ENCODE measurements around the gene RNF223. TPM values are rescaled to one million over a fixed set of nuclear protein-coding genes. Genes with fewer than 3 reads are reported as not detected.

Gene RNF223
- total RNA-seq, 1 experiment from 2014 or later, result not detected

GRCh38 chr1:1049318-1050165 lies 24.6 kb downstream of the RNF223 start:
- H3K9me2 ChIP-seq (replicated peaks; ENCODE audit: insufficient read depth, low read length), result no peaks in the 10 kb centered on the region

GRCh38 chr1:1048765-1049164 lies 25.3 kb downstream of the RNF223 start:
- DNase-seq, result no peak
- Histone ChIP-seq H2AFZ (ENCODE audit: low read length) (no peak overlapping the region), H3K4me3 (ENCODE audit: low read length) (no peak overlapping the region), H3K9me3 (ENCODE audit: low read length) (no peaks in the 10 kb centered on the region), H3K9me2 (replicated peaks; ENCODE audit: insufficient read depth, low read length) (no peaks in the 10 kb centered on the region), H3K36me3 (ENCODE audit: insufficient read depth, low read length) (no peaks in the 10 kb centered on the region), H3K4me2 (ENCODE audit: low read depth, low read length, poor library complexity, severe bottlenecking) (no peak overlapping the region), H3K4me1 (ENCODE audit: low read length) (no peaks in the 10 kb centered on the region), H3K79me2 (ENCODE audit: low read length) (no peaks in the 10 kb centered on the region), H4K20me1 (ENCODE audit: insufficient read depth, low read depth, low read length) (no peaks in the 10 kb centered on the region), H3K27me3 (ENCODE audit: low read length) (no peaks in the 10 kb centered on the region), H3K27ac (ENCODE audit: low read length) (no peak overlapping the region), H3K9ac (ENCODE audit: low read length) (no peak overlapping the region)

More at GRCh38 chr1:1049318-1050165, 24.6 kb downstream of the RNF223 start:
- H3K27me3 ChIP-seq (ENCODE audit: low read length), result no peaks in the 10 kb centered on the region
- H3K4me3 ChIP-seq (ENCODE audit: low read length), result no peak overlapping the region
- H3K36me3 ChIP-seq (ENCODE audit: insufficient read depth, low read length), result no peaks in the 10 kb centered on the region
- DNase-seq, result peak; percentile 57
- no peaks in the 10 kb centered on the region for H3K4me1 ChIP-seq (ENCODE audit: low read length)
- no peaks in the 10 kb centered on the region for H3K9me3 ChIP-seq (ENCODE audit: low read length)
- H3K9ac ChIP-seq (ENCODE audit: low read length), result no peak overlapping the region
- H3K4me2 ChIP-seq (ENCODE audit: low read depth, low read length, poor library complexity, severe bottlenecking), result no peak overlapping the region
- no peaks in the 10 kb centered on the region for H4K20me1 ChIP-seq (ENCODE audit: insufficient read depth, low read depth, low read length)
- H2AFZ ChIP-seq (ENCODE audit: low read length), result no peak overlapping the region
- H3K79me2 ChIP-seq (ENCODE audit: low read length), result no peaks in the 10 kb centered on the region
- H3K27ac ChIP-seq (ENCODE audit: low read length), result no peak overlapping the region

GRCh38 chr1:1047963-1048362 lies 26.1 kb downstream of the RNF223 start:
- no peak overlapping the region for H3K9ac ChIP-seq (ENCODE audit: low read length)
- no peaks in the 10 kb centered on the region for H3K79me2 ChIP-seq (ENCODE audit: low read length)
- H2AFZ ChIP-seq (ENCODE audit: low read length), result no peak overlapping the region
- DNase-seq, result no peak
- no peaks in the 10 kb centered on the region for H3K27me3 ChIP-seq (ENCODE audit: low read length)
- H3K4me2 ChIP-seq (ENCODE audit: low read depth, low read length, poor library complexity, severe bottlenecking), result no peak overlapping the region
- no peaks in the 10 kb centered on the region for H3K36me3 ChIP-seq (ENCODE audit: insufficient read depth, low read length)
- H3K27ac ChIP-seq (ENCODE audit: low read length), result no peak overlapping the region
- no peaks in the 10 kb centered on the region for H3K9me2 ChIP-seq (replicated peaks; ENCODE audit: insufficient read depth, low read length)
- no peaks in the 10 kb centered on the region for H3K9me3 ChIP-seq (ENCODE audit: low read length)
- H3K4me1 ChIP-seq (ENCODE audit: low read length), result no peaks in the 10 kb centered on the region
- no peaks in the 10 kb centered on the region for H4K20me1 ChIP-seq (ENCODE audit: insufficient read depth, low read depth, low read length)
- no peak overlapping the region for H3K4me3 ChIP-seq (ENCODE audit: low read length)

- Histone ChIP-seq H3K27ac (ENCODE audit: low read length) (no peak overlapping the region), H3K27me3 (ENCODE audit: low read length) (no peaks in the 10 kb centered on the region), H3K79me2 (ENCODE audit: low read length) (no peaks in the 10 kb centered on the region), H3K36me3 (ENCODE audit: insufficient read depth, low read length) (no peaks in the 10 kb centered on the region), H3K4me2 (ENCODE audit: low read depth, low read length, poor library complexity, severe bottlenecking) (no peak overlapping the region), H2AFZ (ENCODE audit: low read length) (no peak overlapping the region), H4K20me1 (ENCODE audit: insufficient read depth, low read depth, low read length) (no peaks in the 10 kb centered on the region), H3K9ac (ENCODE audit: low read length) (no peak overlapping the region), H3K9me2 (replicated peaks; ENCODE audit: insufficient read depth, low read length) (no peaks in the 10 kb centered on the region), H3K4me1 (ENCODE audit: low read length) (no peaks in the 10 kb centered on the region), H3K4me3 (ENCODE audit: low read length) (no peak overlapping the region), H3K9me3 (ENCODE audit: low read length) (no peaks in the 10 kb centered on the region)
- no peak for DNase-seq
These were observed 26.7 kb downstream of the RNF223 start for GRCh38 chr1:1047407-1047806.

- Histone ChIP-seq H3K4me3 (ENCODE audit: low read length) (no peak overlapping the region), H3K27ac (ENCODE audit: low read length) (no peak overlapping the region), H3K36me3 (ENCODE audit: insufficient read depth, low read length) (no peaks in the 10 kb centered on the region), H3K9ac (ENCODE audit: low read length) (no peak overlapping the region), H3K79me2 (ENCODE audit: low read length) (no peaks in the 10 kb centered on the region), H3K27me3 (ENCODE audit: low read length) (no peaks in the 10 kb centered on the region), H3K9me3 (ENCODE audit: low read length) (no peaks in the 10 kb centered on the region), H3K4me2 (ENCODE audit: low read depth, low read length, poor library complexity, severe bottlenecking) (no peak overlapping the region), H2AFZ (ENCODE audit: low read length) (no peak overlapping the region), H3K9me2 (replicated peaks; ENCODE audit: insufficient read depth, low read length) (no peaks in the 10 kb centered on the region), H4K20me1 (ENCODE audit: insufficient read depth, low read depth, low read length) (no peaks in the 10 kb centered on the region), H3K4me1 (ENCODE audit: low read length) (no peaks in the 10 kb centered on the region)
- DNase-seq, result no peak
These were observed 27.3 kb downstream of the RNF223 start for GRCh38 chr1:1046767-1047166.

- Histone ChIP-seq H3K4me1 (ENCODE audit: low read length) (no peaks in the 10 kb centered on the region), H2AFZ (ENCODE audit: low read length) (no peak overlapping the region), H3K9me2 (replicated peaks; ENCODE audit: insufficient read depth, low read length) (no peaks in the 10 kb centered on the region)
These were observed 27.9 kb downstream of the RNF223 start for GRCh38 chr1:1046243-1046642.

GRCh38 chr1:1045129-1045528 lies 29.0 kb downstream of the RNF223 start:
- H3K4me2 ChIP-seq (ENCODE audit: low read depth, low read length, poor library complexity, severe bottlenecking), result no peak overlapping the region
- H2AFZ ChIP-seq (ENCODE audit: low read length), result no peak overlapping the region
- no peak overlapping the region for H3K4me3 ChIP-seq (ENCODE audit: low read length)
- H3K36me3 ChIP-seq (ENCODE audit: insufficient read depth, low read length), result no peaks in the 10 kb centered on the region
- no peak for DNase-seq
- no peak overlapping the region for H3K9ac ChIP-seq (ENCODE audit: low read length)
- 0 out of 2 replicates have a peak, but pooled peaks cover 4% of the 10 kb centered on the region for H4K20me1 ChIP-seq (ENCODE audit: insufficient read depth, low read depth, low read length)
- peaks cover 5% of the 10 kb centered on the region for H3K4me1 ChIP-seq (ENCODE audit: low read length)
- H3K79me2 ChIP-seq (ENCODE audit: low read length), result no peaks in the 10 kb centered on the region
- H3K27me3 ChIP-seq (ENCODE audit: low read length), result no peaks in the 10 kb centered on the region
- no peaks in the 10 kb centered on the region for H3K9me2 ChIP-seq (replicated peaks; ENCODE audit: insufficient read depth, low read length)
- no peak overlapping the region for H3K27ac ChIP-seq (ENCODE audit: low read length)
- no peaks in the 10 kb centered on the region for H3K9me3 ChIP-seq (ENCODE audit: low read length)

More at GRCh38 chr1:1046243-1046642, 27.9 kb downstream of the RNF223 start:
- no peak overlapping the region for H3K9ac ChIP-seq (ENCODE audit: low read length)
- H3K27ac ChIP-seq (ENCODE audit: low read length), result no peak overlapping the region
- no peaks in the 10 kb centered on the region for H3K27me3 ChIP-seq (ENCODE audit: low read length)
- no peak for DNase-seq
- H4K20me1 ChIP-seq (ENCODE audit: insufficient read depth, low read depth, low read length), result no peaks in the 10 kb centered on the region
- no peaks in the 10 kb centered on the region for H3K36me3 ChIP-seq (ENCODE audit: insufficient read depth, low read length)
- no peak overlapping the region for H3K4me3 ChIP-seq (ENCODE audit: low read length)
- H3K4me2 ChIP-seq (ENCODE audit: low read depth, low read length, poor library complexity, severe bottlenecking), result no peak overlapping the region
- H3K79me2 ChIP-seq (ENCODE audit: low read length), result no peaks in the 10 kb centered on the region
- H3K9me3 ChIP-seq (ENCODE audit: low read length), result no peaks in the 10 kb centered on the region

- no peak for DNase-seq
- H4K20me1 ChIP-seq (ENCODE audit: insufficient read depth, low read depth, low read length), result 0 out of 2 replicates have a peak, but pooled peaks cover 8% of the 10 kb centered on the region
- no peak overlapping the region for H3K4me3 ChIP-seq (ENCODE audit: low read length)
- H3K4me1 ChIP-seq (ENCODE audit: low read length), result peaks cover 5% of the 10 kb centered on the region
- H3K9ac ChIP-seq (ENCODE audit: low read length), result no peak overlapping the region
- no peaks in the 10 kb centered on the region for H3K9me2 ChIP-seq (replicated peaks; ENCODE audit: insufficient read depth, low read length)
- no peaks in the 10 kb centered on the region for H3K9me3 ChIP-seq (ENCODE audit: low read length)
- no peak overlapping the region for H3K27ac ChIP-seq (ENCODE audit: low read length)
- no peaks in the 10 kb centered on the region for H3K27me3 ChIP-seq (ENCODE audit: low read length)
- no peaks in the 10 kb centered on the region for H3K79me2 ChIP-seq (ENCODE audit: low read length)
- no peak overlapping the region for H2AFZ ChIP-seq (ENCODE audit: low read length)
- H3K4me2 ChIP-seq (ENCODE audit: low read depth, low read length, poor library complexity, severe bottlenecking), result no peak overlapping the region
- H3K36me3 ChIP-seq (ENCODE audit: insufficient read depth, low read length), result no peaks in the 10 kb centered on the region
These were observed 29.5 kb downstream of the RNF223 start for GRCh38 chr1:1044455-1045078.
